GM21367 (cell line): ENCODE measurements around the gene RAB17.

Experiments used
- ATAC-seq: cut with Tn5 transposase; IDR thresholded peaks from one replicate; pipeline ENCODE4 v1.9.1; 2021; ENCODE audit not compliant: unreplicated experiment

The RAB17 gene, protein sequence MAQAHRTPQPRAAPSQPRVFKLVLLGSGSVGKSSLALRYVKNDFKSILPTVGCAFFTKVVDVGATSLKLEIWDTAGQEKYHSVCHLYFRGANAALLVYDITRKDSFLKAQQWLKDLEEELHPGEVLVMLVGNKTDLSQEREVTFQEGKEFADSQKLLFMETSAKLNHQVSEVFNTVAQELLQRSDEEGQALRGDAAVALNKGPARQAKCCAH

GRCh38 chr2:237590272-237591140, at the start of gene RAB17:
RAB17 (minus strand) TSS chr2:237590734; CDS start chr2:237586154, 4,580 bp downstream.
- ATAC-seq: no peak

GRCh38 chr2:237639836-237640220, 49.3 kb upstream of the RAB17 start:
- ATAC-seq: no peak

DNA sequence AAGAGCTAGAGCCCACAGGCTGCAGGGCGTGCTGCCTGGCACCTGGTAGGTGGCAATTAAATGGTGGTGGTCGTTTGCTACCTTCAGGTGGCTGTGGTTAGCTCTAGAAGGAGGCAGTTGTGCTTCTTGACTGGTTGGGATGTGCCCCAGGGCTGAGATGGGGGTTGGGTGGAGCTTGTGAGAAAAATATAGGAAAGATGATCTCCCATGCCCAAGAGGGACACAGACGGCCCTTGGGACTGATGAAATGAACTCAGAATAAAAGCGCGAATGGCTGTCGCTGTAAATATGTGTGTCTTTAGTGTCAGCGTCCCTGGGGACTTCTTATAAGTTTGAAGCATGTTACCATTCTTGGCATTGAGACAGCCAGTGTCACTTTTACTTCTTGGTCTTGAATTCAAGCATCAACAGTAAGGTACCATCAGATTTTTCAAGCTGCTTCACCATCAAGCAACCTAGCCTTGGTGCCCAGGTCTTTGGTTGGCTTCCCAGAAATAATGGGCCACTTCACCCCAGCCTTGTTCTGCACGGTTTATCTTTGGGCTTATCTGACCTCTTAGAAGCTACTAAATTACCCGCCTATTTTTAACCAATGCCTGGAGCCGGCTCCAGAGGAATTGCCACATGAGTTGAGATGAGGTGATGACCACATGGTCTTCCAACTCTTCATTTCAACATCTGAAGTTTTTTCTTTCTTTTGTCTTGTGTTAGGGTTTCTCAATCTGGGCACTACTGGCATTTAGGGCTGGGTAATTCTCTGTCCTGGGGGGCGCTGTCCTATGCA, 48.7 kb upstream of the RAB17 start:
- ATAC-seq: no peak

GRCh38 chr2:237638176-237638575, 47.6 kb upstream of the RAB17 start:
- ATAC-seq: no peak

DNA sequence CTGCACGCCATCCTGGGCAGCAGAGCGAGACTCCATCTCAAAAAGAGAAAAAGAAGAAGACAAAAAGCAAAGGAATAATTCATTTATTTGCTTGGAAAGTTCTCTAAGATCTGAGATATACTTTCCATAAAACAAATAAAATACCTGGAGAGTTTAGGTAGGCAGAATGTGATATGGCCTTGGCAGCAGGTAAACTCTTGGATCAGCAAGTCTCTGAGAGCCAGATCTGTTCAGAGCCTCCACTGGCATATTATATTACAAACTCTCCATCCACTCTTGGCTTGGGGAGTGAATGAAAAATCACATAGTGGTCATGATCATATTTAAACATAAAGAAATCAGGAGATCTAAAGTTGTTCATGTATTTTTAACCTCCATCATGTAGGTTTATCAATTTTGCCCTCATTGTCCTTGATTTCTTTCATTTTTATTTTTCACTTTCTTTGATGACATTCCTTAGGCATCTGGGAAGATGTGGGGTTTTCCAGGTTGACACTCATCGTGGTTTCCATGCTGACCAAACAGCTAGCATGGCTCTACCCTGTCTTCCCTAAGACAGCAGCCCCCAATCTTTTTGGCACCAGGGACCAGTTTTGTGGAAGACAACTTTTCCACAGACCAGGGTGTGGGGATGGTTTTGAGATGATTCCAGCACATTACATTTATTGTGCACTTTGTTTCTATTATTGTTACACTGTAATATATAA, 47.0 kb upstream of the RAB17 start:
- ATAC-seq: no peak

GRCh38 chr2:237636578-237636977, 46.0 kb upstream of the RAB17 start:
- no peak for ATAC-seq

- ATAC-seq: no peak
Measured at GRCh38 chr2:237633061-237633561, 42.6 kb upstream of the RAB17 start.

GRCh38 chr2:237631801-237632585, 41.5 kb upstream of the RAB17 start:
- no peak for ATAC-seq

GRCh38 chr2:237631007-237631785, 40.7 kb upstream of the RAB17 start:
- no peak for ATAC-seq

DNA sequence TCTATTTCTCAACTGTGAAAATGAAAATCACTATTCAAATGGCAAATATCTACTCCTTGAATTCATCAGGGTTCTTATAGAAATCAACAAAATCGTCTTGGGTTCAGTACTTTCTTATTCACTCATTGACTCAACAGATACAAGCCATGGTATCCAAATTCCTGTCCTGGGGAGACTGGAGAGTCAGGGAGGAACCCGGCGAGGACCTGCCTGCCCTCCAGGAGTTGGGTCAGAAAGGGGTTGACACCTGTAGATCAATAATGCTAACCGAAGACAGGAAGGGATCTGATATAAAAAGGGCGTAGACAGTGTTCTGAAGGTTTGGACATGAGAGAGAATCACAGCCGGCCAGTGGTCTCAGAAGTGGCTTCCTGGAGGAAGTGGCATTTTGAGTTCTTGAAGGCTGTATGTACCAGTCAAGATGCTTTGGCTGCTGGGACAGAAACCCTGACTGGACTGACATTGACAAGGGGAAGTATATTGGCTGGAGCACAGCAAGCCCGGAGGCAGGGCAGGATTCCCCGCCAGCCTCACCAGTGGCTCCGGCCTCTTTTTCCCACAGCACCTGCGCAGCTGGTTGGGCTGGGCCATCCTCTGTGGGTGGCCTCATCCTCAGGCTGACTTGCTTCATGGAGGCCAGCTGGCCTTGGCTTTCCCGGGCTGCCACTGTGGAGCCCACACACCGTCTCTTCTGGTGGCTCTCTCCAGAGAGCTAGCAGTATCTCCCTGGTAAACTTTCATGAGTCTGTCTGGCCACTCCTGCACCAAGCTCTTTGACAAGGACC, 39.9 kb upstream of the RAB17 start:
- no peak for ATAC-seq

- ATAC-seq: no peak
Measured at GRCh38 chr2:237629739-237630138, 39.2 kb upstream of the RAB17 start.

- ATAC-seq: no peak
Measured at GRCh38 chr2:237629188-237629534, 38.6 kb upstream of the RAB17 start.

DNA sequence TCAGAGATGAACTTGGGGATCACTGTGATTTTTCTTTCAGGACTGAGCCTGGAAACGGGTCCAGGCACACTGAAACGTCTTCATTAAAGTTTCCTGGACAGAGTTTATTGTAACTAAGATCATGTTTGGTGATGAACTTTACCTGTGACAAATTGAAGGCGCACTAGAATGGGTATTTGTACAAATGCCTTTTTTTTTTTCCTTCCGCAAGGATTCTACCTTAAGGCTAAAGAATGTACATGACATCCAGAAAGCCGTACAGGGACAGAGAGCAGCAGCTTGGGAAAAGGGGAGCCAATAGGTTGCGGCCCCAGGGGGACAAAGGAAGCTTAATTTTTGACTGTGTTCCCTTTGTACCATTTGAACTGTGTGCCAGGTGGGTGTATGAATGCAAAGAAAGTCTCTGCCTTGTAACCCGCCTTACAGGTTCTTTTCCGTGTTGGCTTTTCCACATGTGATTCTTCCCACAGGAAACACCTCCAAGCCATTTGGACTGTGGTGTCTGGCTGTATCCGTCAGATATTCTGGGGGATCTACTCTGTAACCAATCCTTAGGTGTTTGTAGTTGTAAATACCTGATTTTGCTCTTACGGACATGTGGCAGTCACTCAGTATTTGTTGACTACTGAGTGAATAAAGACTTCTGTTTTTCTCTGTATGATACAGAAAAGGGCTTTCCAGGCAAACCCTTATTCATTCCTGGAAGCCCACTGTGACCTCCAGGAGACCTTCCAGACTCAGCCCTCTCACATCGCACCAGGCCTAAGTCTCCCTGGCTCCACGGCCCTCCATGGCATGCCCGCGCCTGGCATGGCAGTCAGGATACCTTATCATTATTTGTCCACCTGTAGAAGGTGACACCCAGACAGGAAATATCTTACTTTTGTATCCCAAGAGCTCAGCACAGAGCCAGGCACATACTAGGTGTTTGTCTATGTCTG, 38.0 kb upstream of the RAB17 start:
- ATAC-seq: no peak

DNA sequence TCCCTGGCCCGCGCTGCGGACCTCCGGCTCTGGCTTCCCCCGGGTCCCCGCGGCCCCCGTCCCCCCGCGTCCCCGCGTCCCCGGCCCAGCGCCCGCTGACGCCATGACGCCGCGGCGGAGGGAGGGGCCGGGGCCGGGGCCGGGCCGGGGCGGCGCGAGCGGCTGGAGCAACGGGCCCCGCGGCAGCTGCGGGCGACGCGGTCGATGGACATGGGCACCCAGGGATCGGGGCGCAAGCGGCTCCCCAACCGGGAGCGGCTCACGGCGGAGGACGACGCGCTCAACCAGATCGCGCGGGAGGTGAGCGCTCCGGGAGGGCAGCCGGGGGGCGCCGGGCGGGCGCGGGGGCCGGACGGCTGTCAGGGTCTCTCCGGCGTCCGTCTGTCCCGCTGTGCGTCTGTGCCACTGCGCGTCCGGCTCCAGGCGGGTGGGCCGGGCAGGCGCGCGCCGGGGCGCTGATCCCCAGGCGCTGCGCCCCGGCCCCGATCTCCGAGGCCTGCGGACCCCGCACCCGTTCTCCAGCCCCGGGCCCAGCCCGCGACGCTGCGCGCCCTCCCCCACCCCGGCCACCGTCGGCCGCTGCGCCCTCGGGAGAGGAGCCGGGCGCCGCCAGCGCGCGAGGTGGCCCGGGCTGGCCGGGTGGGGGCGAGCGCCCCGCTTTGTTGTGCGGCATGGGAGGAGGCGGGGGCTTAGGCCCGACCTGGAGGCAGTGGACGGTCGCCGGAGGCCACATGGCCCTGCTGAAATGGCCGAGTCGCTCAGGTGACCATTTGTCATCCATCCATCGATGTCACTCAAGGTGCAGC, 37.1 kb upstream of the RAB17 start, which contains the start of gene LRRFIP1:
Gene LRRFIP1 (plus strand): TSS at position 147 of the 806 bp plus-strand sequence. CDS start 58 bp downstream, at position 205.
- ATAC-seq: no peak

DNA sequence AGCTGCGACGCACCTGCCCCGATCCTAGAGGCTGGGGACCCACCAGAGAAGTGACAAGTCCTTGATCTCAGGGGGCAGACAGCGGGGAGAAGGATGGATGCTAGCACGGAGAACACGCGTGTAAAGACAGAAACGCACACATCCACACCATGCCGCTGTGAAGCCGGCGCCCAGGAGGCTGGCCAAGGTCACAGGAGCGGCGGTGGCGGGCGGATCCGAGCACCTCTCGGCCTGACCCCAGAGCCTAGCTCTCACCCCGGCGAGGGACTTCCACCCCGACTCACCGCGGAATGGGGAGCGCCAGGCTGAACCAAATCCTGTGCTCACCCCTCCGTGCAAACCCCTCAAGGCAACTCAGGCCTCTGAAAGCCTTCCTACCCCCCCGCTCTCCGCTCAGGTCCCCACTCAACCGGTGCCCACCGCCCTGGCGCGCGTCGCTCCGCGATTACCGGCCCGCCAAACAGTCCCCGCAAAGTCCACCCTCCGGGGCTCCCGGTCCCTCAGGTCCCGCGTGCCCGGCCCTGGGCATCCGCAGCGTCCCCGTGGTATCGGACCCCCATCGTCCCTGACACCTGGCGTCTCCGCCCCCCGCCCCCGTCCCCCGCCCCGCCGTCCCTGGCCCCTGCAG, 36.4 kb upstream of the RAB17 start:
- no peak for ATAC-seq

DNA sequence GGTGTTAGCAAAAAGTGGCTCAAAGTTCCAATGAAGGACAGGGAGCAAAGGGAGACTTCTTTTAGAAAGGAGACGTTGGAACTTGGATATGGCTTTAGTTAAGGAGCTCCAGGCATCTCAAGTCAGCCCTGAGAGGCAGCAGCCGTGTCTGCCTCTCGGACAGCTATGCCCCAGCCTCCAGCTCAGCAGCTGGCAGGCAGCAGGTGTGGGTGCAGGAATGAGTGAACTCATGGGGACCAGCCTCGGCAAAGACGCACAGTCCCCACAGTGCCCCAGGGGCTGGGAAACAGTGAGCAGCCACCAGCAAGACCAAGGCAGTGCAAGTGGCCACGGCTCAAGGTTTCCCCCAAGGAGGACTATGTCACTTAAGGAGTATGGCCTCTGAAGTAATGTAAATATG, 35.2 kb upstream of the RAB17 start:
- no peak for ATAC-seq
